Right lobe of liver (tissue), 6 donors: ENCODE data around the gene KRTAP29-1. TPM values are rescaled to one million over a fixed set of nuclear protein-coding genes. Genes with fewer than 3 reads are reported as not detected.

ENCODE experiments used
- ATAC-seq, 4 donors: fragments of 200-7000 bp; cut with Tn5 transposase; one replicate each; pipeline ENCODE4 v1.9.1; 2020; ENCODE audit warnings: mild to moderate bottlenecking in 4 of 4, moderate library complexity in 4 of 4
- DNase-seq, 3 donors: peaks; one replicate each; pipeline ENCODE4 v3.0.0-alpha.2; 2020
- H3K27ac ChIP-seq, 3 donors: fragments of 200-600 bp; one replicate each; pipeline ENCODE4 v1.8.0; 2022
- H3K27me3 ChIP-seq, 2 donors: fragments of 200-600 bp; one replicate each; pipeline ENCODE4 v1.8.0; 2022
- H3K36me3 ChIP-seq, 4 donors: fragments of 200-600 bp; sonication (generic) in 1 of 4; one replicate each; pipeline versions ENCODE4 v1.5.1 to v1.8.0; 2017 to 2022; ENCODE audit warnings: control low read depth in 1 of 4
- H3K4me1 ChIP-seq, 4 donors: fragments of 200-600 bp; sonication (generic) in 1 of 4; one replicate each; pipeline versions ENCODE4 v1.5.1 to v1.8.0; 2017 to 2022; ENCODE audit warnings: control low read depth in 1 of 4
- H3K4me3 ChIP-seq, 3 donors: fragments of 200-600 bp; one replicate each; pipeline ENCODE4 v1.8.0; 2022
- H3K9me3 ChIP-seq, 4 donors: fragments of 200-600 bp; sonication (generic) in 1 of 4; one replicate each; pipeline versions ENCODE4 v1.5.1 to v1.8.0; 2017 to 2022; ENCODE audit warnings: control low read depth in 1 of 4
- POLR2A ChIP-seq: fragments of 450-650 bp; IDR thresholded peaks from one replicate; pipeline ENCODE4 v1.6.1; 2017; ENCODE audit warnings: antibody characterized with exemption, mild to moderate bottlenecking
- WGBS: methylation state at CpG from one replicate; pipeline ENCODE4 v1.1.6; 2018; ENCODE audit warnings: low coverage, low lambda C conversion rate; ENCODE audit not compliant: insufficient coverage; ENCODE audit errors: missing lambda C conversion rate; 5-methylcytosine and 5-hydroxymethylcytosine counted together
- intact Hi-C, 2 donors: fragments of 100-400 bp; cut with DNase I; formaldehyde crosslinking; loops; one replicate each; pipeline versions ENCODE4 v1.11.2 to v1.14.1; 2022
- total RNA-seq, 6 experiments: library from RNA; depleted of rRNA in 2 of 6; stranded (reverse); fragments of >200 nt in 2 of 6; fragmentation: NEBNext Ultra II Directional in 3 of 6; extraction: Animal tissue kit (Norgen Biotek cat#: 25700) in 3 of 6; gene quantifications; one replicate each; pipeline versions ENCODE4 v1.1.0 to v1.2.4, GENCODE V29; 2016 to 2023
- TF ChIP-seq, protein P1 (sequence below), 4 donors: fragments of 200-600 bp in 3 of 4; fragments of 450-650 bp in 1 of 4; IDR thresholded peaks; one replicate each; pipeline versions ENCODE4 v1.5.1 to v1.8.0; 2016 to 2022; ENCODE audit warnings: antibody characterized with exemption in 4 of 4, mild to moderate bottlenecking in 2 of 4
- donor health status: DM: no; HTN: yes; CAD: no.
- donor health status: DM: no; HTN: no; CAD: no.
- donor health status: DM: no; HTN: no; CAD: no.
- donor health status: DM: no; HTN: yes; CAD: no.
- donor health status: DM: no; HTN: yes; CAD: no.

KRTAP29-1 gene
- total RNA-seq, 6 experiments from 2014 or later, result not detected

DNA sequence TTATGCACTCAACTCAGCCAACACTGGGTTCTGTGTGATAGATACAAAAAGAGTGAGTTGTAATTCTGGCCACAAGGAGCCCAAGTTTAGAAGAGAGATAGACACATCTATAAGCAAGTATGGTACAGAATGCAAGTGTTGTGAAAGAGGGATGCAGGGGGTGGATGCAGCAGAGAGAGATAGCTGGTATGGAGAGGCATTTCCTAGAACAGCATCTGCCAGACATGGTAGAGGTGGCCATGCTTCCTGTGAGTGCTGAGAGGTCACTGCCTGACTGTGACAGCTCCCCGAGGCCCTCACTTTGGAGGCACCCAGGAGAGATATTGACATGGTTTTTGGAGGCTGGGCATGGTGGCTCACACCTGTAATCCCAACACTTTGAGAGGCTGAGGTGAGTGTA, 8.5 kb upstream of the KRTAP29-1 start:
- H3K36me3 ChIP-seq, result no peaks in the 10 kb centered on the region
- no peaks in the 10 kb centered on the region for H3K27me3 ChIP-seq
- H3K27ac ChIP-seq, result no peak overlapping the region
- no peak for DNase-seq
- TF ChIP-seq, protein P1, sequence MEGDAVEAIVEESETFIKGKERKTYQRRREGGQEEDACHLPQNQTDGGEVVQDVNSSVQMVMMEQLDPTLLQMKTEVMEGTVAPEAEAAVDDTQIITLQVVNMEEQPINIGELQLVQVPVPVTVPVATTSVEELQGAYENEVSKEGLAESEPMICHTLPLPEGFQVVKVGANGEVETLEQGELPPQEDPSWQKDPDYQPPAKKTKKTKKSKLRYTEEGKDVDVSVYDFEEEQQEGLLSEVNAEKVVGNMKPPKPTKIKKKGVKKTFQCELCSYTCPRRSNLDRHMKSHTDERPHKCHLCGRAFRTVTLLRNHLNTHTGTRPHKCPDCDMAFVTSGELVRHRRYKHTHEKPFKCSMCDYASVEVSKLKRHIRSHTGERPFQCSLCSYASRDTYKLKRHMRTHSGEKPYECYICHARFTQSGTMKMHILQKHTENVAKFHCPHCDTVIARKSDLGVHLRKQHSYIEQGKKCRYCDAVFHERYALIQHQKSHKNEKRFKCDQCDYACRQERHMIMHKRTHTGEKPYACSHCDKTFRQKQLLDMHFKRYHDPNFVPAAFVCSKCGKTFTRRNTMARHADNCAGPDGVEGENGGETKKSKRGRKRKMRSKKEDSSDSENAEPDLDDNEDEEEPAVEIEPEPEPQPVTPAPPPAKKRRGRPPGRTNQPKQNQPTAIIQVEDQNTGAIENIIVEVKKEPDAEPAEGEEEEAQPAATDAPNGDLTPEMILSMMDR (IDR thresholded peaks at IDR 0.05), result no peak
- no peak for TF ChIP-seq POLR2A
- WGBS, result 44% methylated on average over 1 of the region's 1 CpG
- no peaks in the 10 kb centered on the region for H3K4me1 ChIP-seq
- no peak overlapping the region for H3K4me3 ChIP-seq
- no peak for ATAC-seq
- intact Hi-C loops, result no loop called here
- H3K9me3 ChIP-seq, result no peaks in the 10 kb centered on the region

DNA sequence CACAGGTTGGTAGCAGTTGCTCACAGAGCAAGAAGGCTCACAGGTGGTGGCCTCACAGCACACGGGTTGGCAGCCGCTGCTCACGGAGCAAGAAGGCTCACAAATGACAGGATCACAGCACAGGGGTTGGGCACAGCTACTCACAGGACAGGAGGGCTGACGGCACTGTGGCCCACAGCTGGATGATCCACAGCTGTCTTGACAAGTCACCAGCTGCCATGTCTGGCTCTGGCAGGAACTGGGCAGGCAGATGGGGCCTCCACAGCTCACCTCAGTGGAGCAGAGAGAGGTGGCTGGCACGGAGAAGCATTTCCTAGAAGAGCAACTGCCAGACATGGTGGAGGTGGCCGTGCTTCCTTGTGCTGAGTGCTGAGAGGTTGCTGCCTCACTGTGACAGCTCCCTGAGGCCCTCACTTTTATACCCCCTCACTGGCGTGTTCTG, 6.3 kb upstream of the KRTAP29-1 start, which contains the start of gene KRTAP16-1:
Gene KRTAP16-1, minus strand, starts transcription at position 392 of the 442 bp plus-strand sequence. Its CDS starts 56 bp downstream, at position 336.
- 21% methylated on average over 2 of the region's 7 CpGs for WGBS
- H3K9me3 ChIP-seq, result no peaks in the 10 kb centered on the region
- no peak for TF ChIP-seq POLR2A
- TF ChIP-seq, protein P1 (IDR thresholded peaks at IDR 0.05), result no peak
- no peaks in the 10 kb centered on the region for H3K4me1 ChIP-seq
- H3K27me3 ChIP-seq, result no peaks in the 10 kb centered on the region
- peak in 2 of 4 donors; percentile 13 to 22 for ATAC-seq
- H3K36me3 ChIP-seq, result no peaks in the 10 kb centered on the region
- intact Hi-C loops, result no loop called here
- DNase-seq, result no peak
- H3K4me3 ChIP-seq, result no peak within 1 kb of the TSS
- no peak within 1 kb of the TSS for H3K27ac ChIP-seq

DNA sequence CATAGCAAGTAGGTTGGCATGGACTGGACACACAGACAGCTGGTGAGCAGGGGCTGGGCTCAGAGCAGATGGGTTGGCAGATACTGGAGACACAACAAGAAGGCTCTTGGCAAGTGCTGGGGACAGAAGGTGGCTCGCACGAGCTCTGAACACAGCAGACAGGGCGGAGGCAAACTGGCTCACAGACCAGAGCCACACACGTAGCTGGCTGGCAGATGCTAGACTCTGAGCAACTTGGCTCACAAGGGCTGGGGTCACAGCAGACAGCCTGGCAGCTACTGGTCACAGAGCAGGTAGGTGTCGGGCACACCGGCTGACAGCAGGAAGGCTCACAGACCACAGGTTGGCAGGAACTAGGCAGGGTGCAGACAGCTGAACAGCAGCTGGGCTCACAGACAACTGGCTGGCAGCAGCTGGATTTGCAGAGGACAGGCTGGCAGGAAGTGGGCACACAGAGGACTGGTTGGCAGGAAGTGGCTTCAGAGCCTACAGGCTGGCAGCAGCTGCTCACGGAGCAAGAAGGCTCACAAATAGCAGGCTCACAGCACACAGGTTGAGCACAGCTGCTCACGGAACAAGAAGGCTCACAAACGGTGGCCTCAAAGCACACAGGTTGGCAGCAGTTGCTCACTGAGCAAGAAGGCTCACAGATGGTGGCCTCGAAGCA, 5.7 kb upstream of the KRTAP29-1 start:
- no peak for DNase-seq
- intact Hi-C loops, result no loop called here
- Histone ChIP-seq H3K9me3 (no peaks in the 10 kb centered on the region), H3K4me3 (no peak overlapping the region), H3K27ac (no peak overlapping the region), H3K27me3 (no peaks in the 10 kb centered on the region), H3K36me3 (no peaks in the 10 kb centered on the region), H3K4me1 (no peaks in the 10 kb centered on the region)
- no peak for TF ChIP-seq POLR2A
- TF ChIP-seq, protein P1 (IDR thresholded peaks at IDR 0.05), result no peak
- WGBS, result 19% methylated on average over 3 of the region's 10 CpGs
- peak in 3 of 4 donors; percentile 45 to 50 (median 45) for ATAC-seq

DNA sequence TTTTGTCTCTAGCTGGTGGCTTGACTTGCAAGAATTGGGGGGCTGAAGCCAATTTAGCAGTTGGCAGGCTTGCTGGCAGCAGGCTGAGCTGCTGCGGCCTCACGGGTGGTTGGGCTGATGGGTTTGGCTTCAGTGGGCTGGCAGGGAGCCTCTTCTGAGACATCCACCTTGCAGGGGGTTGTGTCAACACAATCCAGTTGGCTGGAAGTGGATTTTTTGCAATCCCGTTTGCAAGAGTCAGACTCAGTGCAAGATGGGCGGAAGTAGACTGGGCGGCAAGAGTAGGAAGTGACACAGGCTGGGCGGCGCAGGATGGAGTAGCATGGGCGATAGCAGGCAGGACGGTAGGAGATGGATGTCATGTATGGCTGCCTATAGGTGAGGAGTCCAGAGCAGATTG, 5.0 kb upstream of the KRTAP29-1 start:
- no peak overlapping the region for H3K4me3 ChIP-seq
- no peaks in the 10 kb centered on the region for H3K4me1 ChIP-seq
- no peaks in the 10 kb centered on the region for H3K27me3 ChIP-seq
- H3K36me3 ChIP-seq, result no peaks in the 10 kb centered on the region
- TF ChIP-seq, protein P1 (IDR thresholded peaks at IDR 0.05), result no peak
- no peak for TF ChIP-seq POLR2A
- WGBS, result 72% methylated on average over 9 of the region's 9 CpGs
- no peaks in the 10 kb centered on the region for H3K9me3 ChIP-seq
- no peak overlapping the region for H3K27ac ChIP-seq
- intact Hi-C loops, result no loop called here
- ATAC-seq (peak in 3 of 4 donors; percentile 25 to 38 (median 31)), DNase-seq (no peak)
